H9 (cell line): ENCODE measurements around the gene PLXNA1. TPM values are rescaled to one million over a fixed set of nuclear protein-coding genes. Genes with fewer than 3 reads are reported as not detected.

Experiments used
- DNase-seq: peaks from one replicate; pipeline ENCODE4 v3.0.0-alpha.2; 2017
- H2AFZ ChIP-seq: one replicate; pipeline ENCODE4 v1.6.1; 2013; ENCODE audit warnings: mild to moderate bottlenecking, low read length, control low read depth, moderate library complexity
- H2AK5ac ChIP-seq: 2 replicates; pipeline ENCODE4 v1.6.1; 2013; ENCODE audit warnings: low read length, control low read depth, mixed read lengths; ENCODE audit not compliant: insufficient read length
- H2BK120ac ChIP-seq: one replicate; pipeline ENCODE4 v1.6.1; 2013; ENCODE audit warnings: low read depth, mild to moderate bottlenecking, low read length, control low read depth, inconsistent platforms; ENCODE audit not compliant: poor library complexity, severe bottlenecking
- H2BK12ac ChIP-seq: 2 replicates; pipeline ENCODE4 v1.6.1; 2013; ENCODE audit warnings: low read length, control low read depth, mixed read lengths, low read depth; ENCODE audit not compliant: insufficient read length
- H2BK15ac ChIP-seq: 2 replicates; pipeline ENCODE4 v1.6.1; 2013; ENCODE audit warnings: low read depth, low read length, control low read depth
- H2BK20ac ChIP-seq: one replicate; pipeline ENCODE4 v1.6.1; 2013; ENCODE audit warnings: low read depth, mild to moderate bottlenecking, low read length, control low read depth, inconsistent platforms; ENCODE audit not compliant: poor library complexity, severe bottlenecking
- H2BK5ac ChIP-seq: 2 replicates; pipeline ENCODE4 v1.6.1; 2013; ENCODE audit warnings: low read length, control low read depth, mixed read lengths; ENCODE audit not compliant: insufficient read length
- H3K14ac ChIP-seq: 2 replicates; pipeline ENCODE4 v1.6.1; 2013; ENCODE audit warnings: low read length, control low read depth; ENCODE audit not compliant: insufficient read depth
- H3K18ac ChIP-seq: 2 replicates; pipeline ENCODE4 v1.6.1; 2013; ENCODE audit warnings: low read depth, mild to moderate bottlenecking, mixed read lengths, low read length, control low read depth; ENCODE audit not compliant: insufficient read length
- H3K23ac ChIP-seq: 2 replicates; pipeline ENCODE4 v1.6.1; 2013; ENCODE audit warnings: low read length, control low read depth, mixed read lengths, low read depth; ENCODE audit not compliant: insufficient read length
- H3K23me2 ChIP-seq: 2 replicates; pipeline ENCODE4 v1.6.1; 2013; ENCODE audit warnings: low read depth, mild to moderate bottlenecking, mixed read lengths, low read length, control low read depth; ENCODE audit not compliant: insufficient read length, poor library complexity, severe bottlenecking
- H3K27ac ChIP-seq: 2 replicates; pipeline ENCODE4 v1.5.1; 2013; ENCODE audit warnings: low read length, control low read depth, mixed read lengths, low read depth; ENCODE audit not compliant: insufficient read length
- H3K27me3 ChIP-seq: 2 replicates; pipeline ENCODE4 v1.6.1; 2013; ENCODE audit warnings: low read length, control low read depth, inconsistent platforms; ENCODE audit not compliant: insufficient read depth
- H3K4ac ChIP-seq: 2 replicates; pipeline ENCODE4 v1.6.1; 2013; ENCODE audit warnings: low read depth, mild to moderate bottlenecking, control low read depth, inconsistent platforms, low read length, moderate library complexity
- H3K4me1 ChIP-seq: 2 replicates; pipeline ENCODE4 v1.6.1; 2013; ENCODE audit warnings: low read length, control low read depth, inconsistent platforms; ENCODE audit not compliant: insufficient read depth
- H3K4me2 ChIP-seq: 2 replicates; pipeline ENCODE4 v1.6.1; 2013; ENCODE audit warnings: low read length, control low read depth, mixed read lengths; ENCODE audit not compliant: insufficient read length, insufficient read depth
- H3K56ac ChIP-seq: 2 replicates; pipeline ENCODE4 v1.6.1; 2013; ENCODE audit warnings: low read depth, mild to moderate bottlenecking, mixed read lengths, low read length, control low read depth; ENCODE audit not compliant: insufficient read length
- H3K79me1 ChIP-seq: 2 replicates; pipeline ENCODE4 v1.6.1; 2013; ENCODE audit warnings: low read depth, mild to moderate bottlenecking, moderate library complexity, low read length, control low read depth, inconsistent platforms; ENCODE audit not compliant: insufficient read depth, poor library complexity, severe bottlenecking
- H3K79me2 ChIP-seq: 2 replicates; pipeline ENCODE4 v1.6.1; 2013; ENCODE audit warnings: low read length, control low read depth, inconsistent platforms; ENCODE audit not compliant: insufficient read depth
- H3K9ac ChIP-seq: 2 replicates; pipeline ENCODE4 v1.6.1; 2013; ENCODE audit warnings: low read length, control low read depth, mixed read lengths; ENCODE audit not compliant: insufficient read length; ENCODE audit errors: extremely low read depth
- H3K9me3 ChIP-seq: one replicate; pipeline ENCODE4 v1.6.1; 2013; ENCODE audit warnings: low read depth, low read length, inconsistent platforms; ENCODE audit not compliant: control insufficient read depth
- H3T11ph ChIP-seq: one replicate; pipeline ENCODE4 v1.6.1; 2013; ENCODE audit warnings: mild to moderate bottlenecking, low read length, control low read depth, inconsistent platforms
- H4K20me1 ChIP-seq: one replicate; pipeline ENCODE4 v1.6.1; 2013; ENCODE audit not compliant: control insufficient read depth, insufficient read length, insufficient read depth
- H4K5ac ChIP-seq: 2 replicates; pipeline ENCODE4 v1.6.1; 2013; ENCODE audit warnings: low read depth, mild to moderate bottlenecking, mixed read lengths, low read length, control low read depth; ENCODE audit not compliant: insufficient read length
- H4K8ac ChIP-seq: replicated peaks from 2 replicates; pipeline ENCODE4 v1.6.1; 2013; ENCODE audit warnings: low read length, control low read depth, mixed read lengths, low read depth; ENCODE audit not compliant: insufficient read length
- H4K91ac ChIP-seq: 2 replicates; pipeline ENCODE4 v1.6.1; 2013; ENCODE audit warnings: low read depth, mild to moderate bottlenecking, moderate library complexity, mixed read lengths, low read length, control low read depth; ENCODE audit not compliant: insufficient read length
- H3K27ac Mint-ChIP-seq, 3 experiments: 2 replicates in 2 of 3; 3 replicates in 1 of 3; pipeline ENCODE4 v1.8.0; 2020 to 2021; ENCODE audit warnings: mixed read lengths in 3 of 3, mild to moderate bottlenecking in 1 of 3, moderate library complexity in 1 of 3
- H3K27me3 Mint-ChIP-seq: 2 replicates; pipeline ENCODE4 v1.8.0; 2021; ENCODE audit warnings: low read depth, mild to moderate bottlenecking, moderate library complexity, mixed read lengths
- H3K36me3 Mint-ChIP-seq, 3 experiments: 2 replicates in 2 of 3; 3 replicates in 1 of 3; pipeline ENCODE4 v1.8.0; 2020 to 2021; ENCODE audit warnings: low read depth in 3 of 3, mixed read lengths in 3 of 3; ENCODE audit not compliant: insufficient read depth in 1 of 3
- H3K4me1 Mint-ChIP-seq, 2 experiments: 2 replicates each; pipeline ENCODE4 v1.8.0; 2020; ENCODE audit warnings: mixed read lengths in 2 of 2
- H3K4me3 Mint-ChIP-seq, 2 experiments: 2 replicates in 1 of 2; 3 replicates in 1 of 2; pipeline ENCODE4 v1.8.0; 2020 to 2021; ENCODE audit warnings: mild to moderate bottlenecking in 2 of 2, mixed read lengths in 2 of 2, moderate library complexity in 1 of 2
- H3K9me3 Mint-ChIP-seq, 2 experiments: 2 replicates in 1 of 2; 3 replicates in 1 of 2; pipeline ENCODE4 v1.8.0; 2020; ENCODE audit warnings: mild to moderate bottlenecking in 2 of 2, mixed read lengths in 2 of 2, moderate library complexity in 1 of 2
- WGBS: extraction: QIAGEN DNeasy Blood & Tissue Kit; methylation state at CpG from one replicate; pipeline ENCODE4 v1.1.7; 2013; ENCODE audit warnings: missing lambda C conversion rate, low lambda C conversion rate, mixed read lengths; ENCODE audit not compliant: insufficient read length; ENCODE audit errors: extremely low coverage; 5-methylcytosine and 5-hydroxymethylcytosine counted together
- total RNA-seq: library from RNA; stranded (reverse); gene quantifications from 2 replicates; pipeline ENCODE4 v1.2.1, GENCODE V29; 2021
- TF ChIP-seq, protein P1 (sequence below): fragments of 200-600 bp; sonication (generic); conservative IDR thresholded peaks from 3 replicates; pipeline ENCODE4 v1.8.0; 2021; ENCODE audit warnings: antibody characterized with exemption, mild to moderate bottlenecking

PLXNA1 gene
- total RNA-seq, 1 experiment from 2014 or later, result 42.1 TPM

DNA sequence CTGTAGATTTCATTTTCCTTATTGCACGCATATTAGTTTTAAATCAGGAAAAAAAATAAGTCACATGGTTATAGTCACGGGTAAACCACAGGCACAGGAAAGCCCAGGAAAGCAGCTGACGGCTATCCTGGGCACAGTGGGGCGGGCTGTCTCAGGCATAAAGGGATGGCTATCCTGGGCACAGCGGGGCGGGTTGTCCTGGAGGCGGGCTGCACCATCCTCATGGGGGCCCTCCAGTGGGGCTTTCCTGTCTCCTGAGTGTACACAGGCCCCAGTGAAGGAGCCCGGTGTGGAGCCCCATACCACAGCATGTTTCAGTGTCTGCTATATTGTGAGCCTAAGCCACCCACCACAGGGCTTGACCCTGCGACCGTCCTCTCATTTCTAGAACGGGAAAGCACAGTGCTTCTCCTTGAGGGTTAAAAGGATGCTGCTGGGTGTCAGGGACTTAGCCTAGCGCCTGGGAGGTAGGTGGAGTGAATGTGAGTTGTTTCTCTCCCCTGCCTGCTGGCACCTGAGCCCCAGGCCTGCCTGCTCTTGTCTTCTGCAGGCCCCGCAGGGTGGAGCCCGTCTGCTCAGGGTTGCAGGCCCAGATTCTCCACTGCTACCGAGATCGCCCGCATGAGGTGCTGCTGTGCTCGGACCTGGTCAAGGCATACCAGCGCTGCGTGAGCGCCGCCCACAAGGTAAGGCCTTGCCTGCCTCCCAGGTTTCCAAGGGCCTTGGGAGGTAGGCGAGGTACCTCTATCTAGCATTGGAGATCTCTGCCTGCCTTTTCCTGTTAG, 25.9 kb upstream of the PLXNA1 start:
- H4K91ac ChIP-seq, result no peak overlapping the region
- H4K5ac ChIP-seq, result no peak overlapping the region
- no peak overlapping the region for H3K4me2 ChIP-seq
- H2BK12ac ChIP-seq, result no peak overlapping the region
- no peak overlapping the region for H3K27ac ChIP-seq
- H2AK5ac ChIP-seq, result no peak overlapping the region
- no peaks in the 10 kb centered on the region for H3K79me1 ChIP-seq
- H3K27me3 Mint-ChIP-seq, result no peaks in the 10 kb centered on the region
- no peak overlapping the region for H2BK20ac ChIP-seq
- H3K4me1 ChIP-seq, result no peaks in the 10 kb centered on the region
- no peak overlapping the region for H2BK15ac ChIP-seq
- H3K23me2 ChIP-seq, result no peaks in the 10 kb centered on the region
- H3T11ph ChIP-seq, result no peak overlapping the region
- TF ChIP-seq, protein P1, sequence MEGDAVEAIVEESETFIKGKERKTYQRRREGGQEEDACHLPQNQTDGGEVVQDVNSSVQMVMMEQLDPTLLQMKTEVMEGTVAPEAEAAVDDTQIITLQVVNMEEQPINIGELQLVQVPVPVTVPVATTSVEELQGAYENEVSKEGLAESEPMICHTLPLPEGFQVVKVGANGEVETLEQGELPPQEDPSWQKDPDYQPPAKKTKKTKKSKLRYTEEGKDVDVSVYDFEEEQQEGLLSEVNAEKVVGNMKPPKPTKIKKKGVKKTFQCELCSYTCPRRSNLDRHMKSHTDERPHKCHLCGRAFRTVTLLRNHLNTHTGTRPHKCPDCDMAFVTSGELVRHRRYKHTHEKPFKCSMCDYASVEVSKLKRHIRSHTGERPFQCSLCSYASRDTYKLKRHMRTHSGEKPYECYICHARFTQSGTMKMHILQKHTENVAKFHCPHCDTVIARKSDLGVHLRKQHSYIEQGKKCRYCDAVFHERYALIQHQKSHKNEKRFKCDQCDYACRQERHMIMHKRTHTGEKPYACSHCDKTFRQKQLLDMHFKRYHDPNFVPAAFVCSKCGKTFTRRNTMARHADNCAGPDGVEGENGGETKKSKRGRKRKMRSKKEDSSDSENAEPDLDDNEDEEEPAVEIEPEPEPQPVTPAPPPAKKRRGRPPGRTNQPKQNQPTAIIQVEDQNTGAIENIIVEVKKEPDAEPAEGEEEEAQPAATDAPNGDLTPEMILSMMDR, result no peak
- no peak overlapping the region for H4K8ac ChIP-seq
- no peaks in the 10 kb centered on the region for H3K9me3 ChIP-seq
- WGBS, result no CpG with 5 or more reads among the region's 23 CpGs
- H3K56ac ChIP-seq, result no peak overlapping the region
- H3K4me1 Mint-ChIP-seq, result peaks cover 22 to 23% of the 10 kb centered on the region in 2 experiments
- H3K18ac ChIP-seq, result no peak overlapping the region
- no peaks in the 10 kb centered on the region for H3K27me3 ChIP-seq
- no peak overlapping the region for H3K27ac Mint-ChIP-seq
- no peak overlapping the region for H2AFZ ChIP-seq
- H4K20me1 ChIP-seq, result no peaks in the 10 kb centered on the region
- H3K79me2 ChIP-seq, result no peaks in the 10 kb centered on the region
- H3K23ac ChIP-seq, result no peak overlapping the region
- H2BK120ac ChIP-seq, result no peak overlapping the region
- no peak overlapping the region for H3K14ac ChIP-seq
- peak; percentile 53 for DNase-seq
- H3K4me3 Mint-ChIP-seq, result no peak overlapping the region
- no peaks in the 10 kb centered on the region; a peak in 1 of 7 replicates for H3K36me3 Mint-ChIP-seq
- H3K9ac ChIP-seq, result no peak overlapping the region
- H2BK5ac ChIP-seq, result no peak overlapping the region
- no peak overlapping the region for H3K4ac ChIP-seq
- no peaks in the 10 kb centered on the region for H3K9me3 Mint-ChIP-seq
